Measurements from ENCODE around the gene KIF12. TPM values are rescaled to one million over a fixed set of nuclear protein-coding genes. Genes with fewer than 3 reads are reported as not detected.

Gene KIF12
- total RNA-seq, 4 donors from 2014 or later, result 1.2 TPM; not detected in 3

DNA sequence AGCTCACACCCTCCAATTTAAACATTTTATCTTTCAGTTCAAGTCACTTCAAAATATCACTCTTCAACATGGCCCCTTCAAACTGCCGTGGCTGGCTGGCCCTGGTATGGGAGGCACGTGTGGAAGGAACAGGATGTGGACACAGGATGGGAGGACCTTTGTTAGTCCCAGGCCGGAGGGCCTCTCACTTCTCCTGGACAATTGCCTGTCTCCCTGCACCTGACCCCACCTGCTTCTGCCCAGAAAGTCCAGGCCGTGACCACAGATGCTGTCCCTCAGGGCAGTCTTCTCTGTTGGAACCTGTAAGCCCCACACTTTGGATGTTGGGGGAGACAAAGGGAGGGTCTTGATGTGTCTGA, 40.4 kb downstream of the KIF12 start:
- Histone ChIP-seq H3K4me1 (no peaks in the 10 kb centered on the region), H3K4me3 (no peak overlapping the region), H3K9me3 (no peaks in the 10 kb centered on the region), H3K36me3 (peaks cover 0 to 2% (median 0%) of the 10 kb centered on the region in 3 donors), H3K27ac (no peak overlapping the region), H3K27me3 (peaks cover 0 to 10% (median 0%) of the 10 kb centered on the region in 4 donors)
- DNase-seq, result no peak
- TF ChIP-seq, protein P1, sequence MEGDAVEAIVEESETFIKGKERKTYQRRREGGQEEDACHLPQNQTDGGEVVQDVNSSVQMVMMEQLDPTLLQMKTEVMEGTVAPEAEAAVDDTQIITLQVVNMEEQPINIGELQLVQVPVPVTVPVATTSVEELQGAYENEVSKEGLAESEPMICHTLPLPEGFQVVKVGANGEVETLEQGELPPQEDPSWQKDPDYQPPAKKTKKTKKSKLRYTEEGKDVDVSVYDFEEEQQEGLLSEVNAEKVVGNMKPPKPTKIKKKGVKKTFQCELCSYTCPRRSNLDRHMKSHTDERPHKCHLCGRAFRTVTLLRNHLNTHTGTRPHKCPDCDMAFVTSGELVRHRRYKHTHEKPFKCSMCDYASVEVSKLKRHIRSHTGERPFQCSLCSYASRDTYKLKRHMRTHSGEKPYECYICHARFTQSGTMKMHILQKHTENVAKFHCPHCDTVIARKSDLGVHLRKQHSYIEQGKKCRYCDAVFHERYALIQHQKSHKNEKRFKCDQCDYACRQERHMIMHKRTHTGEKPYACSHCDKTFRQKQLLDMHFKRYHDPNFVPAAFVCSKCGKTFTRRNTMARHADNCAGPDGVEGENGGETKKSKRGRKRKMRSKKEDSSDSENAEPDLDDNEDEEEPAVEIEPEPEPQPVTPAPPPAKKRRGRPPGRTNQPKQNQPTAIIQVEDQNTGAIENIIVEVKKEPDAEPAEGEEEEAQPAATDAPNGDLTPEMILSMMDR (IDR thresholded peaks at IDR 0.05), result no peak
- TF ChIP-seq POLR2A (IDR thresholded peaks at IDR 0.05), result no peak
- intact Hi-C loops (cut with DNase I), result no loop called here
- WGBS, 2 donors, result 73 to 87% methylated on average over 2 to 4 of the region's 4 CpGs

DNA sequence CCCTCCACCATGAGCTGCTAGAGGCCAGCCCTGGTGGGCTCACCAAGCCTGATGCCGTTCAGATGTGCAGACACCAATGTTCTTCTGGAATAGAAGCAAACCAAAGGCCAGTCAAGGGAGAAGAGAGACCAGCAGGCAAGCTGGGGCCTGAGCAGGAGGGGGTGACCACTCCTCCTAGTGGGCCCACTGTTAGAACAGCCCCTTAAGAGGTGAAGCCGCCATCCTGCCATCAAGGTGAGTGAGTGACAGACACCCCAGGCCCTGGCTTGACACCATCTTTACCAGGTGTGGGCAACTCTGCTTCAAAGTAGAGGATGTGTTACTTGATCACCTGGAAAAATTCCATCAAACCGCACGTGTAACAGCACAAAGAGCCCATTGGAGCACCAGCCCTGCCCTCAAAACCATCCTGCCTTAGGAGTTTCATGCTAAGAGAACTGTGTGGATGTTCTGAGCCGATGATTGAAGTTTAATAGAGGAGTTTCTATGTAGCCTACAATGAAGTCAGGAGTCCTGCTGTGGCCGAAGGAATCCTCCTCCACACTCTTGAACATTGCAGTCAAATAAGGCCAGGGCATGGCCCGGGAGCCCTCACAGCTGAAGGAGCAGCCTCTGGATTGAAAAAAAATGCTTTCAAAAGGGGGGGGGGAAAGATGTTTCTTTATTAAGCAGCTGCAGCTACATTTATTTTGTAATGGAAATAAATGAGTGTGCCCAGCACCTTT, 41.8 kb downstream of the KIF12 start:
- intact Hi-C loops (cut with DNase I), result no loop called here
- Histone ChIP-seq H3K9me3 (no peaks in the 10 kb centered on the region), H3K4me1 (no peaks in the 10 kb centered on the region), H3K27ac (no peak overlapping the region), H3K4me3 (no peak overlapping the region), H3K27me3 (peaks cover 0 to 3% (median 0%) of the 10 kb centered on the region in 4 donors), H3K36me3 (peaks cover 0 to 12% (median 0%) of the 10 kb centered on the region in 3 donors)
- WGBS, 2 donors, result 75 to 77% methylated on average over 6 to 7 of the region's 7 CpGs
- DNase-seq, result no peak
- TF ChIP-seq POLR2A (IDR thresholded peaks at IDR 0.05), result no peak
- TF ChIP-seq, protein P1 (IDR thresholded peaks at IDR 0.05), result no peak

DNA sequence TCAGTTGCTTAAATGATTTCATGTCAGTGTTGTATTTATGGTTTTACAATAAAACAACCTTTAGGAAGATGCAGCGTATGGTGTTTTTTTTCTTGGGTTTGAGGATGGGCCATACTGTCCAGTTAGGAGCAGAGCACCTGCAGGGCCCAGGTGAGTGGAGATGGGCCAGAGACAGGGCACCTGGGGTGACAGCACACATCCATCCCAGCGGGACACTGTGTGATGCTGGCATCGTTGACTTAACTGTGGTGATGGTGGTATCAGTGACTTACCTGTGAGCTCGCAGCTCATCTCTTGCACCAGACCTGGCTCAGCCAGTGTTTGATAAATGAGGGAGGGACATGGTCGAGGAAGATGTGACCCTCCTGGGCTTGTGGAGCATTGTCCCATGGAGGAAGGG, 42.6 kb downstream of the KIF12 start:
- 81 to 90% methylated on average over 4 to 5 of the region's 5 CpGs for WGBS, 2 donors
- Histone ChIP-seq H3K9me3 (no peaks in the 10 kb centered on the region), H3K4me3 (no peak overlapping the region), H3K27me3 (no peaks in the 10 kb centered on the region), H3K4me1 (no peaks in the 10 kb centered on the region), H3K27ac (no peak overlapping the region), H3K36me3 (peaks cover 0 to 20% (median 0%) of the 10 kb centered on the region in 3 donors)
- DNase-seq, result no peak
- no peak for TF ChIP-seq POLR2A (IDR thresholded peaks at IDR 0.05)
- TF ChIP-seq, protein P1 (IDR thresholded peaks at IDR 0.05), result no peak
- intact Hi-C loops (cut with DNase I), result no loop called here

DNA sequence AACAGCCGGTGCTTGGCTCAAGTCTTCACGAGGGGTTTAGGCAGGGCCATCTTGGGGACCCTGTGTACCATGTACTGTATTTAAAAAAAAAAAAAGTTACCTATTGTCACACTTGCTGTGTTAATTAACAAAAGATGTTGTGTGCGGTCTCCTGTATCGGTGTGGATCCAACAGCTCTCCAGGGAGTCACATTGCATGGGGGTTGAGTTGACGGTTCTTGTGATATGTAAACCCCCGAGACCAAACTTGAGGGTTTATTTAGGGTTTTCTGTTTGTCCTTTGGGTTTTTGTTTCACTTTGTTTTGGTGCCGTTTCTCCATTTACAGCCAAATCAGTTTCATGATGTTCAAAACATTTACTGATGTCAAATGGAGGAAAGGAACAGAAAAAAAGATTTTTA, 43.2 kb downstream of the KIF12 start:
- WGBS, 2 donors, result 78 to 90% methylated on average over 7 of the region's 7 CpGs
- peaks cover 0 to 27% (median 0%) of the 10 kb centered on the region in 3 donors for H3K36me3 ChIP-seq
- no peak overlapping the region for H3K27ac ChIP-seq
- no peak overlapping the region for H3K4me3 ChIP-seq
- H3K4me1 ChIP-seq, result no peaks in the 10 kb centered on the region
- H3K9me3 ChIP-seq, result no peaks in the 10 kb centered on the region
- no peaks in the 10 kb centered on the region for H3K27me3 ChIP-seq
- intact Hi-C loops (cut with DNase I), result no loop called here
- no peak for DNase-seq
- TF ChIP-seq POLR2A (IDR thresholded peaks at IDR 0.05), result no peak
- TF ChIP-seq, protein P1 (IDR thresholded peaks at IDR 0.05), result no peak

DNA sequence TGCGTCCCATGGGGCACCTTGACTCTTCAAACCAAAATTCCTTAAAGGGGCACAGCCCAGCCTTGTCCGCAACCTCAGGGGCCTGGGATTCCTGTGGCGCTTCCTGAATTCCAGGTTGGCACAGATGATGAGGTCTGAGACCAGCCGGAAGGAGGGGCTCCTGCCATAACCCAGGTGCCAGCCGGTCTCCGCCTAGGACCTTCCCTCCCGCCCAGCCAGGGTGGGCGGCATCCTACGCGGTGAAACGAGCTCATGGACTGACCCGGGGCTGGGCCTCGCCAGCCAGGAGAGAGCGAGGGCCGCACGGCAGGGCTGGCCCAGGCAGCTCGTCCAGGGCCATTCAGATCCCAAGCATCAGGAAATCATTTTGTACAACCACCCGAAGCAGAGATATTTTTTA, 44.0 kb downstream of the KIF12 start:
- TF ChIP-seq, protein P1 (IDR thresholded peaks at IDR 0.05), result no peak
- TF ChIP-seq POLR2A (IDR thresholded peaks at IDR 0.05), result no peak
- intact Hi-C loops (cut with DNase I), result no loop called here
- Histone ChIP-seq H3K36me3 (peaks cover 0 to 35% (median 0%) of the 10 kb centered on the region in 3 donors), H3K4me1 (no peaks in the 10 kb centered on the region), H3K27ac (no peak overlapping the region), H3K9me3 (no peaks in the 10 kb centered on the region), H3K27me3 (no peaks in the 10 kb centered on the region), H3K4me3 (no peak overlapping the region)
- no peak for DNase-seq
- 87 to 88% methylated on average over 10 to 15 of the region's 18 CpGs for WGBS, 2 donors

Data from esophagus squamous epithelium (tissue), 5 donors.